NCI-H2227 (cell line): Measurements from ENCODE around the gene PC.

ENCODE experiments used
- DNase-seq: peaks from one replicate; lab custom pipeline; 2025; ENCODE audit not compliant: unreplicated experiment; lab: John Stamatoyannopoulos, UW

Gene PC

GRCh38 chr11:66912911-66913310, 45.3 kb downstream of the PC start:
- DNase-seq: no peak

- DNase-seq: no peak
Observed at GRCh38 chr11:66912361-66912760, 45.8 kb downstream of the PC start.

- no peak for DNase-seq
Observed at GRCh38 chr11:66910669-66911068, 47.5 kb downstream of the PC start.

- no peak for DNase-seq
Observed at GRCh38 chr11:66910016-66910415, 48.2 kb downstream of the PC start.

- no peak for DNase-seq
Observed at GRCh38 chr11:66909181-66909580, 49.0 kb downstream of the PC start.

- DNase-seq: no peak
Observed at GRCh38 chr11:66907751-66908630, 50.2 kb downstream of the PC start.

GRCh38 chr11:66906061-66906733, 52.0 kb downstream of the PC start:
- DNase-seq: no peak

GRCh38 chr11:66905631-66906030, 52.6 kb downstream of the PC start:
- DNase-seq: no peak

GRCh38 chr11:66904981-66905521, 53.1 kb downstream of the PC start:
- no peak for DNase-seq

- no peak for DNase-seq
Observed at GRCh38 chr11:66904561-66904960, 53.6 kb downstream of the PC start.

GRCh38 chr11:66904055-66904454, 54.1 kb downstream of the PC start:
- no peak for DNase-seq

- DNase-seq: no peak
Observed at GRCh38 chr11:66902486-66903177, 55.6 kb downstream of the PC start.

- DNase-seq: no peak
Observed at GRCh38 chr11:66901964-66902390, 56.2 kb downstream of the PC start.

- DNase-seq: no peak
Observed at GRCh38 chr11:66894141-66894540, 64.0 kb downstream of the PC start.

- DNase-seq: no peak
Observed at GRCh38 chr11:66892911-66893310, 65.3 kb downstream of the PC start.

GRCh38 chr11:66891851-66892660, 66.1 kb downstream of the PC start:
- DNase-seq: no peak

- no peak for DNase-seq
Observed at GRCh38 chr11:66889960-66890359, 68.2 kb downstream of the PC start.

GRCh38 chr11:66888282-66888681, 69.9 kb downstream of the PC start:
- no peak for DNase-seq

- DNase-seq: no peak
Observed at GRCh38 chr11:66887526-66887925, 70.7 kb downstream of the PC start.

GRCh38 chr11:66886671-66887221, 71.4 kb downstream of the PC start:
- no peak for DNase-seq
